ENCODE data around the gene LRMDA. TPM values are rescaled to one million over a fixed set of nuclear protein-coding genes. Genes with fewer than 3 reads are reported as not detected.
"Not testable (repeated sequence)": the region's sequence is repeated elsewhere in the genome, so short reads cannot be mapped to it uniquely, and the experiment has no call there.

LRMDA gene
- total RNA-seq, 2 donors from 2014 or later: 12.2 to 25.4 TPM

DNA sequence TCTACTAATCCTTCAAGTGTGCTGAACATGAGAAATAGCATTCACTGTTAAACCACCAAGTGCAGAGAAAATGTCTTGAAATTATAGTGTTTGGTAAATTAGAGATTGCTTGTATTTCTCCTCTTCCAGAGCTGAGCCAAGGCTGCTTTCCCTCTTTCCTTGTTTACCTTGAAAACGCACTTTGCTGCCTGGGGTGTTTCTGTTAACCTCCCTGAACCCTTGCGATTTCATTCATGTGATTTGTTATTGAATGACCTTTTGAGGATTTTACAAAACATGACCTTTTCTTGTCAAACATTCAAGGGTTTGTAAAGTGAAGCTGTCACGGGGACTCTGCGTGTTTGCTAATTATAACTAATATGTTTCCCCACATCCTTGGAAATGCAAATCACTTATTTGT is 169.4 kb downstream of the LRMDA start:
- ATAC-seq (no peak), DNase-seq (no peak)
- Histone ChIP-seq H3K27me3 (no peaks in the 10 kb centered on the region), H3K4me1 (peaks cover 17% of the 10 kb centered on the region), H3K4me3 (no peak overlapping the region), H3K36me3 (replicated peaks in 1 of 2; ENCODE audit: insufficient read depth in 1 of 2, low read depth in 2 of 2) (no peaks in the 10 kb centered on the region), H3K27ac (no peak overlapping the region), H3K9me3 (no peaks in the 10 kb centered on the region)
- no peak for TF ChIP-seq POLR2A (IDR thresholded peaks at IDR 0.05)
- TF ChIP-seq, protein P1, sequence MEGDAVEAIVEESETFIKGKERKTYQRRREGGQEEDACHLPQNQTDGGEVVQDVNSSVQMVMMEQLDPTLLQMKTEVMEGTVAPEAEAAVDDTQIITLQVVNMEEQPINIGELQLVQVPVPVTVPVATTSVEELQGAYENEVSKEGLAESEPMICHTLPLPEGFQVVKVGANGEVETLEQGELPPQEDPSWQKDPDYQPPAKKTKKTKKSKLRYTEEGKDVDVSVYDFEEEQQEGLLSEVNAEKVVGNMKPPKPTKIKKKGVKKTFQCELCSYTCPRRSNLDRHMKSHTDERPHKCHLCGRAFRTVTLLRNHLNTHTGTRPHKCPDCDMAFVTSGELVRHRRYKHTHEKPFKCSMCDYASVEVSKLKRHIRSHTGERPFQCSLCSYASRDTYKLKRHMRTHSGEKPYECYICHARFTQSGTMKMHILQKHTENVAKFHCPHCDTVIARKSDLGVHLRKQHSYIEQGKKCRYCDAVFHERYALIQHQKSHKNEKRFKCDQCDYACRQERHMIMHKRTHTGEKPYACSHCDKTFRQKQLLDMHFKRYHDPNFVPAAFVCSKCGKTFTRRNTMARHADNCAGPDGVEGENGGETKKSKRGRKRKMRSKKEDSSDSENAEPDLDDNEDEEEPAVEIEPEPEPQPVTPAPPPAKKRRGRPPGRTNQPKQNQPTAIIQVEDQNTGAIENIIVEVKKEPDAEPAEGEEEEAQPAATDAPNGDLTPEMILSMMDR (IDR thresholded peaks at IDR 0.05): no peak
- WGBS, 2 donors: 46 to 59% methylated on average over 4 of the region's 4 CpGs
- intact Hi-C loops (cut with DNase I): no loop called here

DNA sequence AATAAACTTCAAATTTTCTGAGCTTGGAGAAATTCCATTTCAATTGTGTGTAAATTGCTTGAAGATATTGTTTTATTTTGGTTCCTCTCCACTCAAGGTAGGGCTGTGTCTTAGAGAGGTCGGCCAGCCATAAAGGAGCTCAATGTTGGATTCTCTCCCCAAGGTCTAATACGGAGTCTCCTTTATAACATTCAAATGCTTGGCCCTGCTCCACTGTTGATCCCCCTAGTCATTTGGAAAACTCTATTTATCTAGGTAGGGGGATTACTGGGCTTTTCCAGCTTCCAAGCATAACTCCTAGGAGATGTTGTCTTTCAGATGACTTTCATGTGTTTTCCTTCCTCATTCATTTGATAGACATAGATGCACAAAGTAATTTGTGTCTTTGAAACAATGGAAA is 170.9 kb downstream of the LRMDA start:
- intact Hi-C loops (cut with DNase I): no loop called here
- Histone ChIP-seq H3K9me3 (no peaks in the 10 kb centered on the region), H3K4me1 (peaks cover 32% of the 10 kb centered on the region), H3K36me3 (replicated peaks in 1 of 2; ENCODE audit: insufficient read depth in 1 of 2, low read depth in 2 of 2) (no peaks in the 10 kb centered on the region), H3K4me3 (no peak overlapping the region), H3K27me3 (no peaks in the 10 kb centered on the region), H3K27ac (no peak overlapping the region)
- 94 to 100% methylated on average over 2 of the region's 2 CpGs for WGBS, 2 donors
- TF ChIP-seq, protein P1 (IDR thresholded peaks at IDR 0.05): no peak
- no peak for TF ChIP-seq POLR2A (IDR thresholded peaks at IDR 0.05)
- ATAC-seq (no peak), DNase-seq (no peak)

DNA sequence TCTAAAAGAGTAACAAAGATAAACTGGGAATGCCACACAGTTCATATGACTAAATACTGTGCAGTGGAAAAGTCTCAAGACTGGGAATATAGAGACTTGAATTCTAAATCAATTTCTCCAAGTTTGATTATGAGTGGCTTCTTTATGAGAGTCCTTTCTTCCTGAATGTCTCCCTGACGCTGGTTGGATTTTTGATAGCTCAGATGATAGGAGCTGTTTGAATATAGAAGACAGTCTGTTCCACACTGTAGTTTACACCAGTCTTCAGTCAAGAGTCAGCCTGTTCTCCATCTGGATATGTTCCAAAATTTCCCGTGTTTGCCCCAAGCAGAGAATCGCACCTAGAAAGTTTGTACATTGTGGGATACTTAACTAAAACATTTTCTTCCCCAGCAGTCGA is 173.7 kb downstream of the LRMDA start:
- TF ChIP-seq, protein P1 (IDR thresholded peaks at IDR 0.05): no peak
- TF ChIP-seq POLR2A (IDR thresholded peaks at IDR 0.05): no peak
- 40 to 41% methylated on average over 4 of the region's 4 CpGs for WGBS, 2 donors
- intact Hi-C loops (cut with DNase I): no loop called here
- H3K9me3 ChIP-seq: no peaks in the 10 kb centered on the region
- DNase-seq (no peak), ATAC-seq (no peak)
- peak overlapping the region in 1 of 4 donors; percentile 46 for H3K27ac ChIP-seq
- peaks cover 32% of the 10 kb centered on the region for H3K4me1 ChIP-seq
- no peaks in the 10 kb centered on the region for H3K27me3 ChIP-seq
- no peak overlapping the region for H3K4me3 ChIP-seq
- no peaks in the 10 kb centered on the region for H3K36me3 ChIP-seq (replicated peaks in 1 of 2; ENCODE audit: insufficient read depth in 1 of 2, low read depth in 2 of 2)

DNA sequence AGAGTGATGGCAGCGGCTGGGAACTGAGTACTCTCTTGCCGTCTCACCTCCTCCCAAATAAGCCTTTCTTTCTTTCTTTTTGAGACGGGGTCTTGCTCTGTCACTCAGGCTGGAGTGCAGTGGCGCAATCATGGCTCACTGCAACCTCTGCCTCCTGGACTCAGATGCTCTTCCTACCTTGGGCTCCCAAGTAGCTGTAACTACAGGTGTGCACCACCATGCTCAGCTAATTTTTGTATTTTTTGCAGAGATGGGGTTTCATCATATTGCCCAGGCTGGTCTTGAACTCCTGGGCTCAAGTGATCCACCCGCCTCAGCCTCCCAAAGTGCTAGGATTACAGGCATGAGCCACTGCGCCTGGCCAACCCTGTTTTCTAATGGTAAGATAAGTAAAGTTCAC is 174.4 kb downstream of the LRMDA start:
- H3K4me3 ChIP-seq; ATAC-seq; intact Hi-C loops (cut with DNase I); H3K9me3 ChIP-seq; H3K27me3 ChIP-seq; DNase-seq; H3K36me3 ChIP-seq (replicated peaks in 1 of 2; ENCODE audit: insufficient read depth in 1 of 2, low read depth in 2 of 2): not testable (repeated sequence)
- WGBS, 2 donors: 69 to 85% methylated on average over 6 of the region's 6 CpGs
- Histone ChIP-seq H3K4me1 (peaks cover 27% of the 10 kb centered on the region), H3K27ac (peak overlapping the region in 3 of 4 donors; percentile 30 to 85 (median 46))

DNA sequence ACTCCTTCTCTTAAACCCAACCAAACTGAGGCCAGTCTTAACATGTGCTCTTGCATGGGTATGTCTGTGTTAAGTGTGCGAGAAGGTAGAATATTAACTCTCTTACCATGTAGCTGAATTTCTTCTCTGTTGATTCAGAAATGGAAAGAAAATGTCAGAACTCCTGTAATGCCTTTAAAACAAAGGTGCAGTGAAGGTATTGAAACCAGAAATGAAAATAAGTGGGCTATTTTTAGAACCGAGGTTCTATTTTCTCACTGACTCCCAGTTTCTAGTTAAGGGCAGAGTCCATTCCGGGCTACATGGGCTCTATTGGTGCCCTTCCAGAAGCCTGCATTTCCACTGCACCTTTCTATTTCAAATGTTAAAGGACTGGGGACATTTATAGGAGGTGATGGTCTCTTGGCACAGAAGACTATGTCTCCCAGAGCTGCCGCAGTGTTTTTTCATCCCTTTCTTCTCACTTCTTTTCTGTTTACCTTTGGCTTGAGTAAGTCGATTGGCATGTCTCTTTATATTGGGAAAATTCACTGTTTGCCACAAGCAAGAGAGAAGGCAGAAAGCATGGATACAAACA is 174.9 kb downstream of the LRMDA start:
- no peaks in the 10 kb centered on the region for H3K36me3 ChIP-seq (replicated peaks in 1 of 2; ENCODE audit: insufficient read depth in 1 of 2, low read depth in 2 of 2)
- TF ChIP-seq POLR2A (IDR thresholded peaks at IDR 0.05): no peak
- TF ChIP-seq, protein P1 (IDR thresholded peaks at IDR 0.05): no peak
- peaks cover 26% of the 10 kb centered on the region for H3K4me1 ChIP-seq
- peak in 2 of 4 donors; percentile 28 to 58 for DNase-seq
- H3K27me3 ChIP-seq: no peaks in the 10 kb centered on the region
- intact Hi-C loops (cut with DNase I): no loop called here
- H3K9me3 ChIP-seq: no peaks in the 10 kb centered on the region
- H3K27ac ChIP-seq: peak overlapping the region in 3 of 4 donors; percentile 30 to 85 (median 46)
- no peak overlapping the region for H3K4me3 ChIP-seq
- ATAC-seq: peak; percentile 56
- WGBS, 2 donors: 31 to 40% methylated on average over 5 of the region's 5 CpGs

Measured in body of pancreas (tissue), 4 donors.